Measurements from ENCODE around the gene CYFIP1. TPM values are rescaled to one million over a fixed set of nuclear protein-coding genes. Genes with fewer than 3 reads are reported as not detected.

Gene CYFIP1
- total RNA-seq, 1 experiment from 2014 or later: 84.2 TPM

- peaks cover 6% of the 10 kb centered on the region for H3K36me3 ChIP-seq (replicated peaks; ENCODE audit: control insufficient read depth, insufficient read depth, low read length)
- DNase-seq: peak; percentile 73
- H3K27me3 ChIP-seq (ENCODE audit: control insufficient read depth, insufficient read depth, low read length): no peaks in the 10 kb centered on the region
- no peak overlapping the region for H3K4me3 ChIP-seq (ENCODE audit: insufficient read depth, low read depth, low read length)
Observed at GRCh38 chr15:22872936-22873701, 107.0 kb downstream of the CYFIP1 start.

- peaks cover 8% of the 10 kb centered on the region for H3K36me3 ChIP-seq (replicated peaks; ENCODE audit: control insufficient read depth, insufficient read depth, low read length)
- DNase-seq: no peak
- no peaks in the 10 kb centered on the region for H3K27me3 ChIP-seq (ENCODE audit: control insufficient read depth, insufficient read depth, low read length)
- H3K4me3 ChIP-seq (ENCODE audit: insufficient read depth, low read depth, low read length): no peak overlapping the region
Observed at GRCh38 chr15:22871481-22872086, 108.6 kb downstream of the CYFIP1 start.

DNA sequence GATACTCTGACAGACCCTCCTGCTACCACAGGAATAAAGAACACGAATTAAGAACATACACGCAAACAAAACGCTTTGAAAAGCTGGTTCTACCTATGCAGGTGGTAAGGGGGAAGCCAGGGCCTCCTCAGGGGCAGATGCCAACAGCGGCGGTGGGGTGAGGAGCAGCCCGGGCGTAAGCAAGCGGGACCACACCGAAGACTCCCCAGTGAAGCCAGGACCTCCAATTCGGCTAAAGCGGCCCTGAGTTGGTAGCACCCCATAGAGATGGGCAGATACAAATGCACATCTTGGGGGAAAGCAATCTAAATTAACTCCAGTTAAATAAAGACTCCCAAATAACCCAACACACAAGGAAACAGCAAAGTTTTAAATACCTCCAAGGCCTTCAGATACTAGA lies 109.3 kb downstream of the CYFIP1 start:
- no peaks in the 10 kb centered on the region for H3K27me3 ChIP-seq (ENCODE audit: control insufficient read depth, insufficient read depth, low read length)
- no peak for DNase-seq
- H3K4me3 ChIP-seq (ENCODE audit: insufficient read depth, low read depth, low read length): no peak overlapping the region
- H3K36me3 ChIP-seq (replicated peaks; ENCODE audit: control insufficient read depth, insufficient read depth, low read length): peaks cover 9% of the 10 kb centered on the region

- no peak for DNase-seq
- Histone ChIP-seq H3K36me3 (replicated peaks; ENCODE audit: control insufficient read depth, insufficient read depth, low read length) (peaks cover 12% of the 10 kb centered on the region), H3K4me3 (ENCODE audit: insufficient read depth, low read depth, low read length) (no peak overlapping the region), H3K27me3 (ENCODE audit: control insufficient read depth, insufficient read depth, low read length) (no peaks in the 10 kb centered on the region)
Observed at GRCh38 chr15:22869856-22870255, 110.3 kb downstream of the CYFIP1 start.

GRCh38 chr15:22868928-22869327 lies 111.2 kb downstream of the CYFIP1 start:
- H3K4me3 ChIP-seq (ENCODE audit: insufficient read depth, low read depth, low read length): no peak overlapping the region
- no peaks in the 10 kb centered on the region for H3K27me3 ChIP-seq (ENCODE audit: control insufficient read depth, insufficient read depth, low read length)
- no peak for DNase-seq
- H3K36me3 ChIP-seq (replicated peaks; ENCODE audit: control insufficient read depth, insufficient read depth, low read length): peaks cover 15% of the 10 kb centered on the region

DNA sequence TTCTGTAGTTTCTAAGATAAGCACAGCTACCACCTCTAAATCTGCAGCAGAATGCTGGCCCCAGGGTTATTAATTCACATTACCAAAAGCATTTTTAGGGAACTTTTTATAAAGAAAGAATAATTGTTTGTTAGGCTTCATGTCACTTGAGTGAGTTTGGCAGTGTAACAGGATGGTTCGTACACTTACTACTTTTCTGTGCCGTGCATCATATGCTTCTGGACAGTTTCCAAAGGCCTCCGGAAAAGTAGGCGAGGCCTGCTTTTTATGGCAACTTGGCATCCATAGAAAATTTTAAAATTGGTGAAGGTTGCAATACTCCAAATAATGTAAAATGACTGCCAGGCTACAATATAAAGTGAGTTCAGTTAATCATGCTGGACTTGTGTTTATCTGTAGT lies 111.7 kb downstream of the CYFIP1 start:
- peaks cover 17% of the 10 kb centered on the region for H3K36me3 ChIP-seq (replicated peaks; ENCODE audit: control insufficient read depth, insufficient read depth, low read length)
- H3K27me3 ChIP-seq (ENCODE audit: control insufficient read depth, insufficient read depth, low read length): no peaks in the 10 kb centered on the region
- no peak overlapping the region for H3K4me3 ChIP-seq (ENCODE audit: insufficient read depth, low read depth, low read length)
- DNase-seq: no peak

DNA sequence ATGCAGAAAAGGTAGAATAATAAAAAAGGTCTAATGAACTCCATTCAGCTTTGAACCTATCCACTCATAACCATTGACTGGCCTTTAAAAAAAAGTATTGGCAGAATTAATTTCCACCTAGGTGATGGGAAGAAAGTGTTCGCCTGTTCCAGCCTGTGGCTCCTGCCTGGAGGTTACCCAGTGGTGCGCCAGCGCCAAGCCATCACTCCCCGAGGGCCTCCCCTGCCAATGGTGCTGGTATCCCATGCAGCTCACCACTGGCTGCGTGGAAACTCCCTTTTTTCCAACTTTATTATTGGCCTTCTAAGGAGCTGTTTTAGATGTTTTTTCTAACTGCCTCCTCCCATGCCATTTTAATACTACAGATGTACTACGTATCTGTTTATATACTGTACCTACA lies 112.3 kb downstream of the CYFIP1 start:
- Histone ChIP-seq H3K4me3 (ENCODE audit: insufficient read depth, low read depth, low read length) (no peak overlapping the region), H3K27me3 (ENCODE audit: control insufficient read depth, insufficient read depth, low read length) (no peaks in the 10 kb centered on the region), H3K36me3 (replicated peaks; ENCODE audit: control insufficient read depth, insufficient read depth, low read length) (peaks cover 17% of the 10 kb centered on the region)
- DNase-seq: no peak

- Histone ChIP-seq H3K27me3 (ENCODE audit: control insufficient read depth, insufficient read depth, low read length) (no peaks in the 10 kb centered on the region), H3K4me3 (ENCODE audit: insufficient read depth, low read depth, low read length) (no peak overlapping the region), H3K36me3 (replicated peaks; ENCODE audit: control insufficient read depth, insufficient read depth, low read length) (peaks cover 17% of the 10 kb centered on the region)
- no peak for DNase-seq
Observed at GRCh38 chr15:22866079-22866478, 114.1 kb downstream of the CYFIP1 start.

DNA sequence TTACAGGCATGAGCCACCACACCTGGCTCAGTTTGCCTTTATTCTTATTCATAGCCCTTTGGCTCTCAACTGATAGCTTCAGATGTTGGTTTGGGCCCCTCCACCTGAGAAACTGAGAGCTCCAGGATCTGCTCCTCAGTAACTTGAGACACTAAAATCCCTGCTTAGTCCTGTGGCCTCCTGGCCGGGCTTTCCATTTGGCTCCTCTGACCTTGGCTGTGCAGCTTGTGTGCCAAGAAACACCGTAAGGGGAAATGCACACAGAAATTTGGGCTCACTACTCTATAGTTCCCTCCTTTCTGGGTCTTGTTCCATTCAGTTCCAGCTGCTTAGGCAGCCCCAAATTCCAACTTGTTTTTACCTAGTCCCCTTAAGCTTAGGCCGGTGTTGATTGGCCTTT lies 116.8 kb downstream of the CYFIP1 start:
- no peak for DNase-seq
- Histone ChIP-seq H3K36me3 (replicated peaks; ENCODE audit: control insufficient read depth, insufficient read depth, low read length) (peaks cover 18% of the 10 kb centered on the region), H3K27me3 (ENCODE audit: control insufficient read depth, insufficient read depth, low read length) (no peaks in the 10 kb centered on the region), H3K4me3 (ENCODE audit: insufficient read depth, low read depth, low read length) (no peak overlapping the region)

DNA sequence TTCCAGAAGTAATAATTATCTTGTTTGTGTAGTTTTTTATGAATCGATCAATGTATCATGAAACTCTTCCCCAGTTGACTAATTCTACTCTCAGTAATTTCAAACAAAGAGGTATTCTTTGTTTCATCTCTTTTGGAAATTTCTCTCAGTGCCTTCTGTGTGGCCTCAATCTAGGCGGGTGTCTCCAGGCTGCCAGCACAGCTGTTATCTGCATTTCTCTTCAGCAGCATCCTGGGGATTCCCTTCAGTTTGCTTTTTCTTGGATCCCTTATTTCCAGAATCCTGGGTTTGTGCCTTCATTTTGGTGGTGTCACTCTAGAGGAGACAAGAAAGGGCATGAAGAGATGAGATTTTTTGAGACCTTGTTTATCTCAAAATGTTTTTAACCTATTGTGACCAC lies 119.0 kb downstream of the CYFIP1 start:
- peaks cover 16% of the 10 kb centered on the region for H3K36me3 ChIP-seq (replicated peaks; ENCODE audit: control insufficient read depth, insufficient read depth, low read length)
- no peak for DNase-seq

GRCh38 chr15:22856659-22857058 lies 123.5 kb downstream of the CYFIP1 start:
- Histone ChIP-seq H3K27me3 (ENCODE audit: control insufficient read depth, insufficient read depth, low read length) (no peaks in the 10 kb centered on the region), H3K4me3 (ENCODE audit: insufficient read depth, low read depth, low read length) (no peak overlapping the region), H3K36me3 (replicated peaks; ENCODE audit: control insufficient read depth, insufficient read depth, low read length) (peaks cover 14% of the 10 kb centered on the region)
- no peak for DNase-seq

More for the DNA sequence above, 119.0 kb downstream of the CYFIP1 start:
- no peak overlapping the region for H3K4me3 ChIP-seq (ENCODE audit: insufficient read depth, low read depth, low read length)
- no peaks in the 10 kb centered on the region for H3K27me3 ChIP-seq (ENCODE audit: control insufficient read depth, insufficient read depth, low read length)

GRCh38 chr15:22855791-22856190 lies 124.4 kb downstream of the CYFIP1 start:
- Histone ChIP-seq H3K36me3 (replicated peaks; ENCODE audit: control insufficient read depth, insufficient read depth, low read length) (peaks cover 14% of the 10 kb centered on the region), H3K27me3 (ENCODE audit: control insufficient read depth, insufficient read depth, low read length) (no peaks in the 10 kb centered on the region), H3K4me3 (ENCODE audit: insufficient read depth, low read depth, low read length) (no peak overlapping the region)
- DNase-seq: no peak

DNA sequence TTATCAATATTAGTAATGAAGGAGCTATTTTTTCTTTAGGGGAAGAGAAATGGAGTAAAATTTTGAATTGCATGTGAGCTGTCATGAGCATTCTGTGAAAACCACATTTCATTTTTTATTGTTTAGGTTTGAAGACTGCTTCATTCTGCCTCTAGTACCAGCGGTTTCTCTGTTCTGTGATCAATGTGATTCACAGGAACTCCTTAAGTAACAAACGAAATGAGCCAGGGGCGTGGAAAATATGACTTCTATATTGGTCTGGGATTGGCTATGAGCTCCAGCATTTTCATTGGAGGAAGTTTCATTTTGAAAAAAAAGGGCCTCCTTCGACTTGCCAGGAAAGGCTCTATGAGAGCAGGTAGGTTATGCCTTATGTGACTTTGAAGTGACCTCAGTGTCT lies 128.7 kb downstream of the CYFIP1 start:
- H3K27me3 ChIP-seq (ENCODE audit: control insufficient read depth, insufficient read depth, low read length): no peaks in the 10 kb centered on the region

GRCh38 chr15:22850055-22850454 lies 130.1 kb downstream of the CYFIP1 start:
- DNase-seq: no peak
- Histone ChIP-seq H3K27me3 (ENCODE audit: control insufficient read depth, insufficient read depth, low read length) (no peaks in the 10 kb centered on the region), H3K4me3 (ENCODE audit: insufficient read depth, low read depth, low read length) (no peak overlapping the region), H3K36me3 (replicated peaks; ENCODE audit: control insufficient read depth, insufficient read depth, low read length) (peaks cover 5% of the 10 kb centered on the region)

More for the DNA sequence above, 128.7 kb downstream of the CYFIP1 start:
- Histone ChIP-seq H3K36me3 (replicated peaks; ENCODE audit: control insufficient read depth, insufficient read depth, low read length) (peaks cover 9% of the 10 kb centered on the region), H3K4me3 (ENCODE audit: insufficient read depth, low read depth, low read length) (no peak overlapping the region)
- no peak for DNase-seq

GRCh38 chr15:22846073-22846472 lies 134.1 kb downstream of the CYFIP1 start:
- no peak for DNase-seq
- no peaks in the 10 kb centered on the region; the same call in none of the 2 replicates for H3K36me3 ChIP-seq (replicated peaks; ENCODE audit: control insufficient read depth, insufficient read depth, low read length)
- no peak overlapping the region for H3K4me3 ChIP-seq (ENCODE audit: insufficient read depth, low read depth, low read length)
- H3K27me3 ChIP-seq (ENCODE audit: control insufficient read depth, insufficient read depth, low read length): no peaks in the 10 kb centered on the region
